Measurements from ENCODE around the gene COL27A1.

Gene COL27A1

DNA sequence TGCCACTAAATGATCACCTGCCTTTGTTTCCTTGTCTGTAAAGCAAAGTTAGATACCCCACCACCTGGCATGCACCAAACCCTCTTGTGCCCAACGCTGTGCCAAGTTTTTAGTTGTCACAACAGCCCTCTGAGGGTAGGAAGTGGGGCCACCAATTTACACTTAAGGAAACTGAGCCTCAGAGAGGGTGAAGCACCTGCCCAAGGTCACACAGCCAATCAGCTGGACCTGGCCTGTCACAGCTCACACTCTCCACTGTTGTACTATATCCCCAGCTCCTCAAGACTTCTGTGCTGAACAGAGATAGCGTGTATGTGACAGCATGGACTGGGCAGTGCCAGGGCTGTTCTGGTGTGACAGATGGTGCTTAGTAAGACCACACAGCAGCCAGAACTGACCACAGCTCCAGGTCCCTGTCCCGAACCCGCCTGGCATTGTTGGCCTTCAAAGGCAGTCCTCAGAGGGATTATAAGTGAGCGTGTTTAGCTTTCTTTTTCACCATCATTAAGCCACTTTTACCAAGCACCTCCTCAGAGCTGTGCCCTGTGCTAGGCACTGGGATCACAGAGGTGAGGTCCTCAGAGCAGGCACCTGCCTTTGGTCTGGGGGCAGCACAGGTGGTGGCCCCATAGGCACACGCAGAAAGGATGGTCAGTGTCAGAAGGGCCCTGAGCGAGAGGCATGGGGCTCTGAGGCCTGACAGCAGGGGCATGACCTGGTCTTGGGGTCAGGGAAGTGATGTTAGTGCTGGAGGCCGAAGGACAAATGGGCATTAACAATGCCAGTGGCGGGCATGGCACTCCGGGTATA lies 71.1 kb downstream of the COL27A1 start:
- Histone ChIP-seq H3K27me3 (ENCODE audit: insufficient read depth, poor library complexity, severe bottlenecking) (no peaks in the 10 kb centered on the region), H3K4me3 (replicated peaks; ENCODE audit: insufficient read depth, low read length) (no peak overlapping the region), H3K27ac (replicated peaks) (no peak overlapping the region)
- DNase-seq (ENCODE audit: low read depth in 1 of 2, low spot score in 1 of 2), result no peak
- TF ChIP-seq GABPA (IDR thresholded peaks at IDR 0.05; ENCODE audit: low read depth) (no peak), SPI1 (IDR thresholded peaks at IDR 0.05; ENCODE audit: borderline replicate concordance, low read depth) (no peak), POLR2AphosphoS5 (IDR thresholded peaks at IDR 0.05; ENCODE audit: low read depth) (no peak)
- TF ChIP-seq, protein P1, sequence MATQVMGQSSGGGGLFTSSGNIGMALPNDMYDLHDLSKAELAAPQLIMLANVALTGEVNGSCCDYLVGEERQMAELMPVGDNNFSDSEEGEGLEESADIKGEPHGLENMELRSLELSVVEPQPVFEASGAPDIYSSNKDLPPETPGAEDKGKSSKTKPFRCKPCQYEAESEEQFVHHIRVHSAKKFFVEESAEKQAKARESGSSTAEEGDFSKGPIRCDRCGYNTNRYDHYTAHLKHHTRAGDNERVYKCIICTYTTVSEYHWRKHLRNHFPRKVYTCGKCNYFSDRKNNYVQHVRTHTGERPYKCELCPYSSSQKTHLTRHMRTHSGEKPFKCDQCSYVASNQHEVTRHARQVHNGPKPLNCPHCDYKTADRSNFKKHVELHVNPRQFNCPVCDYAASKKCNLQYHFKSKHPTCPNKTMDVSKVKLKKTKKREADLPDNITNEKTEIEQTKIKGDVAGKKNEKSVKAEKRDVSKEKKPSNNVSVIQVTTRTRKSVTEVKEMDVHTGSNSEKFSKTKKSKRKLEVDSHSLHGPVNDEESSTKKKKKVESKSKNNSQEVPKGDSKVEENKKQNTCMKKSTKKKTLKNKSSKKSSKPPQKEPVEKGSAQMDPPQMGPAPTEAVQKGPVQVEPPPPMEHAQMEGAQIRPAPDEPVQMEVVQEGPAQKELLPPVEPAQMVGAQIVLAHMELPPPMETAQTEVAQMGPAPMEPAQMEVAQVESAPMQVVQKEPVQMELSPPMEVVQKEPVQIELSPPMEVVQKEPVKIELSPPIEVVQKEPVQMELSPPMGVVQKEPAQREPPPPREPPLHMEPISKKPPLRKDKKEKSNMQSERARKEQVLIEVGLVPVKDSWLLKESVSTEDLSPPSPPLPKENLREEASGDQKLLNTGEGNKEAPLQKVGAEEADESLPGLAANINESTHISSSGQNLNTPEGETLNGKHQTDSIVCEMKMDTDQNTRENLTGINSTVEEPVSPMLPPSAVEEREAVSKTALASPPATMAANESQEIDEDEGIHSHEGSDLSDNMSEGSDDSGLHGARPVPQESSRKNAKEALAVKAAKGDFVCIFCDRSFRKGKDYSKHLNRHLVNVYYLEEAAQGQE (IDR thresholded peaks at IDR 0.05; ENCODE audit: insufficient replicate concordance, low read depth), result no peak
- TF ChIP-seq, protein P2, sequence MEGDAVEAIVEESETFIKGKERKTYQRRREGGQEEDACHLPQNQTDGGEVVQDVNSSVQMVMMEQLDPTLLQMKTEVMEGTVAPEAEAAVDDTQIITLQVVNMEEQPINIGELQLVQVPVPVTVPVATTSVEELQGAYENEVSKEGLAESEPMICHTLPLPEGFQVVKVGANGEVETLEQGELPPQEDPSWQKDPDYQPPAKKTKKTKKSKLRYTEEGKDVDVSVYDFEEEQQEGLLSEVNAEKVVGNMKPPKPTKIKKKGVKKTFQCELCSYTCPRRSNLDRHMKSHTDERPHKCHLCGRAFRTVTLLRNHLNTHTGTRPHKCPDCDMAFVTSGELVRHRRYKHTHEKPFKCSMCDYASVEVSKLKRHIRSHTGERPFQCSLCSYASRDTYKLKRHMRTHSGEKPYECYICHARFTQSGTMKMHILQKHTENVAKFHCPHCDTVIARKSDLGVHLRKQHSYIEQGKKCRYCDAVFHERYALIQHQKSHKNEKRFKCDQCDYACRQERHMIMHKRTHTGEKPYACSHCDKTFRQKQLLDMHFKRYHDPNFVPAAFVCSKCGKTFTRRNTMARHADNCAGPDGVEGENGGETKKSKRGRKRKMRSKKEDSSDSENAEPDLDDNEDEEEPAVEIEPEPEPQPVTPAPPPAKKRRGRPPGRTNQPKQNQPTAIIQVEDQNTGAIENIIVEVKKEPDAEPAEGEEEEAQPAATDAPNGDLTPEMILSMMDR (IDR thresholded peaks at IDR 0.05; ENCODE audit: insufficient read depth, low read length), result no peak

DNA sequence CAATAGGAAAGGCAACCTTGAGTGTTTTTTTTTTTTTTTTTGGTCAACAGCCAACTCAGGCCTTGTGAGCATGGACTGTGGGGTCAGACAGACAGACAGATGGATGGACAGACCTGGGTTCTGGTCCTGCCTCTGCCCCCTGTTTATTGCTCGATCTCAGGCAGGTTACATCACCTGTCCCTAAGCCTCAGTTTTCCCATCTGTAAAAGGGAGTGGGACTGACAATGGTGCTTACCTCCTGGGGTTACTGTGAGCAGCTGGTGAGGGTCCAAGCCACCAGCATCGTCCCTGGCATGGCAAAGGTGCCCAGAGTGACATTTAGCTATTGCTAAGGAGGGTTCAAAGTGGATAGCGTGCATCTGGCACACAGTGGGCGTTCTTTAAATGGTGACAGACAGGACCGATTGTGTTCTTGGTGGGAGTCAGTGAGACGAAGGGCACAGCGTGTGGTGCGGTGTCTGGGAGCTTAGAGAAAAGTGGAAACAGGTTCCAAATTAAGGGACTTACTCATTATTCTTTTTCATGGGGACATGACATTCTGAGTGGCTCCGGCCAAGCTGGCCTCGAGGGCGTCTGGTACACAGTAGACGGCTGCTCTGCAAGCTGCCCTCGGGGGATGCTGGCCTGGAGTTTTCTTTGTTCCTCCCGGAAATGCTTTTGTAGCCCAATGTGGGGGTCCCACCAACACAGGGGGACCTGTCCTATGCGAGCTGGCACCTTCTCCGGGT lies 72.1 kb downstream of the COL27A1 start:
- Histone ChIP-seq H3K27me3 (ENCODE audit: insufficient read depth, poor library complexity, severe bottlenecking) (no peaks in the 10 kb centered on the region), H3K4me3 (replicated peaks; ENCODE audit: insufficient read depth, low read length) (no peak overlapping the region), H3K27ac (replicated peaks) (no peak overlapping the region)
- no peak for TF ChIP-seq SPI1 (IDR thresholded peaks at IDR 0.05; ENCODE audit: borderline replicate concordance, low read depth)
- TF ChIP-seq, protein P2 (IDR thresholded peaks at IDR 0.05; ENCODE audit: insufficient read depth, low read length), result no peak
- no peak for TF ChIP-seq GABPA (IDR thresholded peaks at IDR 0.05; ENCODE audit: low read depth)
- TF ChIP-seq, protein P1 (IDR thresholded peaks at IDR 0.05; ENCODE audit: insufficient replicate concordance, low read depth), result no peak
- no peak for TF ChIP-seq POLR2AphosphoS5 (IDR thresholded peaks at IDR 0.05; ENCODE audit: low read depth)
- DNase-seq (ENCODE audit: low read depth in 1 of 2, low spot score in 1 of 2), result no peak

- Histone ChIP-seq H3K27me3 (ENCODE audit: insufficient read depth, poor library complexity, severe bottlenecking) (no peaks in the 10 kb centered on the region), H3K27ac (replicated peaks) (no peak overlapping the region), H3K4me3 (replicated peaks; ENCODE audit: insufficient read depth, low read length) (no peak overlapping the region)
- TF ChIP-seq, protein P1 (IDR thresholded peaks at IDR 0.05; ENCODE audit: insufficient replicate concordance, low read depth), result no peak
- TF ChIP-seq, protein P2 (IDR thresholded peaks at IDR 0.05; ENCODE audit: insufficient read depth, low read length), result no peak
- TF ChIP-seq POLR2AphosphoS5 (IDR thresholded peaks at IDR 0.05; ENCODE audit: low read depth) (no peak), GABPA (IDR thresholded peaks at IDR 0.05; ENCODE audit: low read depth) (no peak), SPI1 (IDR thresholded peaks at IDR 0.05; ENCODE audit: borderline replicate concordance, low read depth) (no peak)
- no peak for DNase-seq (ENCODE audit: low read depth in 1 of 2, low spot score in 1 of 2)
Measured at GRCh38 chr9:114228016-114228808, 72.9 kb downstream of the COL27A1 start.
